Stimulated activated CD4-positive, alpha-beta T cell treated with anti-CD3 and anti-CD28 coated beads, Interleukin-4, amount 100 ng/mL, for 1 hour (primary cell): Measurements from ENCODE around the gene OR5D14.

Experiments
- DNase-seq: peaks from one replicate; pipeline ENCODE4 v3.0.0-alpha.2; 2020

OR5D14 gene

GRCh38 chr11:55795256-55795655 lies at the start of gene OR5D14:
TSS of gene OR5D14 (plus strand) at chr11:55795556. CDS start at chr11:55795556, 0 bp downstream.
- DNase-seq: no peak

- DNase-seq: no peak
Measured at GRCh38 chr11:55773138-55773537, 22.2 kb upstream of the OR5D14 start, which contains the start of gene OR5D13. TSS of gene OR5D13 (plus strand) at chr11:55773438. CDS start at chr11:55773438, 0 bp downstream.

GRCh38 chr11:55791606-55792005 lies 3.8 kb upstream of the OR5D14 start:
- no peak for DNase-seq

GRCh38 chr11:55793321-55793720 lies 2.0 kb upstream of the OR5D14 start:
- no peak for DNase-seq

- DNase-seq: no peak
Measured at GRCh38 chr11:55806248-55806647, 10.9 kb downstream of the OR5D14 start.

GRCh38 chr11:55811067-55811466 lies 15.7 kb downstream of the OR5D14 start, which contains the start of gene OR5L1:
TSS of gene OR5L1 (plus strand) at chr11:55811367. CDS start at chr11:55811467, 100 bp downstream.
- no peak for DNase-seq

GRCh38 chr11:55819330-55819729 lies 24.0 kb downstream of the OR5D14 start, which contains the start of gene OR5D18:
TSS of gene OR5D18 (plus strand) at chr11:55819630. CDS start at chr11:55819630, 0 bp downstream.
- no peak for DNase-seq

- DNase-seq: no peak
Measured at GRCh38 chr11:55826919-55827318, 31.6 kb downstream of the OR5D14 start, which contains the start of gene OR5L2. TSS of gene OR5L2 (plus strand) at chr11:55827219. CDS start at chr11:55827219, 0 bp downstream.

- no peak for DNase-seq
Measured at GRCh38 chr11:55838452-55838851, 43.1 kb downstream of the OR5D14 start, which contains the start of gene OR5D16. TSS of gene OR5D16 (plus strand) at chr11:55838752. CDS start at chr11:55838752, 0 bp downstream.
